GM21825 (cell line): ENCODE measurements around the gene KISS1R.

Experiments
- ATAC-seq: cut with Tn5 transposase; IDR thresholded peaks from one replicate; pipeline ENCODE4 v1.9.1; 2021; ENCODE audit warnings: mild to moderate bottlenecking, moderate library complexity; ENCODE audit not compliant: unreplicated experiment

Gene KISS1R

DNA sequence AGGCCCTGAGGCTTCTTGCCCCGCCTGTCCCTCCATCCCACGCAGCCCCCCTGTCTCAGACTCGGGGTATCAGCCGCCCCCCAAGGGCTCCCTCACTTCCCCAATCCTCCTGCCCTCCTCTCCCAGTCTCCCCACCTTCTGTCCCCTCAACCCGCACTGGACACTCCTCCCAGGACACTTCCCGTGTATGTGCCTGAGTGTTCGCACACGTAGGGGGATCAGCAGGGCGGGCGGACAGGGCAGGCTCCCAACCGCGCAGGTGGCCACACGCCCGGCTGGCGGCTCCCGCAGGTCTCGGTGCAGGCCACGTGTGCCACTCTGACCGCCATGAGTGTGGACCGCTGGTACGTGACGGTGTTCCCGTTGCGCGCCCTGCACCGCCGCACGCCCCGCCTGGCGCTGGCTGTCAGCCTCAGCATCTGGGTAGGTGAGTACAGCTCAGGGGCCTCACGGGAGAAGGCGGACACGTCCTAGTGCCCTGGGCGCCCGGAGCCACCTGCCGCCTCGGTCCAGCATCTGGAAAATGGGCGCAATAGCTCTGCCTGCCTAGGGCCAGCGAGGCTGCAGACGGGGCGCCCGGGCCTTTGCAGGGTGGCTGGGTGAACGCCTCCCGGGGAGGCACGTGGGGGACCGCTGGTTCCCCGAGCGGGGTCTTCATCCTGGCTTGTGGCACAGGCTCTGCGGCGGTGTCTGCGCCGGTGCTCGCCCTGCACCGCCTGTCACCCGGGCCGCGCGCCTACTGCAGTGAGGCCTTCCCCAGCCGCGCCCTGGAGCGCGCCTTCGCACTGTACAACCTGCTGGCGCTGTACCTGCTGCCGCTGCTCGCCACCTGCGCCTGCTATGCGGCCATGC is 2.3 kb downstream of the KISS1R start:
- ATAC-seq, result no peak

DNA sequence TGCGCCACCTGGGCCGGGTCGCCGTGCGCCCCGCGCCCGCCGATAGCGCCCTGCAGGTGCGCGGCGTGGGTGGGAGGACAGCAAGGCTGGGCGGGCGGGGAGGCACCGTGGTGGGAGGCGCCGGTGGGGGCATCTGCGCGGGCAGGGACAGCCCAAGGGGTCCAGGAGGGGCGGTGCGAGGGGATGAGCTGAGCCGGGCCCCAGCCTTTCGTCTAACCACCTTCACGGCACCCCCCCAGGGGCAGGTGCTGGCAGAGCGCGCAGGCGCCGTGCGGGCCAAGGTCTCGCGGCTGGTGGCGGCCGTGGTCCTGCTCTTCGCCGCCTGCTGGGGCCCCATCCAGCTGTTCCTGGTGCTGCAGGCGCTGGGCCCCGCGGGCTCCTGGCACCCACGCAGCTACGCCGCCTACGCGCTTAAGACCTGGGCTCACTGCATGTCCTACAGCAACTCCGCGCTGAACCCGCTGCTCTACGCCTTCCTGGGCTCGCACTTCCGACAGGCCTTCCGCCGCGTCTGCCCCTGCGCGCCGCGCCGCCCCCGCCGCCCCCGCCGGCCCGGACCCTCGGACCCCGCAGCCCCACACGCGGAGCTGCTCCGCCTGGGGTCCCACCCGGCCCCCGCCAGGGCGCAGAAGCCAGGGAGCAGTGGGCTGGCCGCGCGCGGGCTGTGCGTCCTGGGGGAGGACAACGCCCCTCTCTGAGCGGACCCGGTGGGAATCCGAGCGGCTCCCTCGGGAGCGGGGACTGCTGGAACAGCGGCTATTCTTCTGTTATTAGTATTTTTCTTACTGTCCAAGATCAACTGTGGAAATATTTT is 3.1 kb downstream of the KISS1R start:
- no peak for ATAC-seq

DNA sequence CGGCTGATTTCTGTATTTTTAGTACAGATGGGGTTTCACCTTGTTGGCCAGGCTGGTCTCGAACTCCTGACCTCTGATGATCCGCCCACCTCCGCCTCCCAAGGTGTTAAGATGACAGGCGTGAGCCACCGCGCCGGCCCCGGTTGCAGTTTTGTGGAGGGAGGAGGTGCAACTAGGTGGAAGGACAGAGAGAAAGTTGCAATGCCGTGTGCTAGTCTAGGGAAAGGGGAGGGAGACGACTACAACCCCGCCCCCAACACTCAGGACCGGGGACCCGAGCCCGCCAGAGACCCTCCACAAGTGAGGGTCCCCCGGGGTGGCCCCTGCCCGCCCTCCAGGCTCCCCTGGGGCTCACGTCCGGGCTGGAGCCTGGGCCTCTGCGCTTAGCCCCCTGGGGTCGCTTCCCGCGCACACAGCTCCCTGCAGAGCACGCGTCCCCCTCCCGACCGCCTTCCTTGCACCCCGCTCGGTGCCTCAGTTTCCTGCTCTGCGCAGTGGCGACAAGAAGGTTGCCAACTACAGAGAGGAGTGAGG is 7.5 kb downstream of the KISS1R start:
- ATAC-seq, result no peak

DNA sequence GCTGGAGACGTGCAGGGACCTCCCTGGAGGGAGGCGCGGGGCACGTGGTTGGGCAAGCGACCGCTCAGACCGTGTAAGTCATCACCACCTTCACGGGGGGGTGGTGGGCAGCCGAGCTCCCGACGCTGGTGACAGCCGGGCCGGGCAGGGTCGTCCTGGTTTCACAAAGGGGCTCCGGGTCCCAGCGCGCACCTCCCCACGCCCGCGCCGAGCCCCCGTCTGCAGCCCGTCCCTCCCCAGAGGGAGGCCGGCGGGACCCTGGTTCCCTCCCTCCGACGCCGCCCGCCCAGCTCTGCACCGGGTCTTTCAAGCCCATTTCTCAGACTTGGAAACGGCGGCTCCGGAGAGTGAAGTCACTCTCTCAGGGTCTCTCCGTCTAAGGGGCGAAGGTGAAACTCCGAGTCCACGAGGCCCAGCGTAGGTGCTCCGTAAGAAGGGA is 8.0 kb downstream of the KISS1R start:
- peak; percentile 37 for ATAC-seq

DNA sequence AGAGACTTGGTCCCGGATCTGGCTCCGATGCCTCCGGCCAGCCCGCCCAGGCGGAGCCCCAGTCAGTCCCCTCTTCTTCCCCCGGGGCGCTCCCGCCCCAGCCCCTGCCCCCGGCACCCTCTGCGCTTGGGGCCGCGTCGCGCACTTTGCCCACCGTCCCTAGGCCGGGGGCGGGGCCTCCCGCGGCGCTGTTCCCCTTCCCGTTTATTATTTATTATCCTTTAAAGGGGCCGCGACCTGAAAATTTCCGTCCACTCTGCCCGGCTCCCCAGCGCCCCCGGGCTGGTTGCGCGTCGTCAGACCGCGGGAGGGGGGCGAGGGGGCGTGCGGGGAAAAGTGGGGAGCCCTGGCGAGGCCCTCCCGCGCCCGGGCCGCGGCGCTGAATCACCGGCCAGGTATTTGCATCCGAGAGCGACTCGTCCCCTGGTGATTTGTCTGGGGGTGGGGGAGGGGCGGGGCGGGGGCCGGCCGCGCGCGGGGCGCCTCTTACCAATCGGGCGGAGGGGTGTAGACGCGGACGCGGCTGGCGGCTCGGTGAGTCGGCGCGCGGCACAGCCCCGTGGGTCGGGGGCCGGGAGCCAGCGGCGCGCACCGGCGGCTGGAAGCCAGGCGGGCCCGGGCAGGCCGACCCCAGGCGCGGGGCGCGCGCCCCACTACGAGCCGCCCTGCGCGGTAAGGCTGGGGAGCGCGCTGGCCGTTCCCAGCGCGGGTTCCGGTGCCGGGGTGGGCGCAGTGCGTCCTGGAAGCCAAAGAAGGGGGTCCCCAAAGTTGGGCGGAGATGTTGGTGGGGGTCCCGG is 8.6 kb downstream of the KISS1R start, which contains the start of gene ARID3A:
Gene ARID3A, plus strand, starts transcription at position 510 of the 797 bp plus-strand sequence. CDS start 3,494 bp downstream, outside the sequence.
- ATAC-seq, result peak; percentile 43

DNA sequence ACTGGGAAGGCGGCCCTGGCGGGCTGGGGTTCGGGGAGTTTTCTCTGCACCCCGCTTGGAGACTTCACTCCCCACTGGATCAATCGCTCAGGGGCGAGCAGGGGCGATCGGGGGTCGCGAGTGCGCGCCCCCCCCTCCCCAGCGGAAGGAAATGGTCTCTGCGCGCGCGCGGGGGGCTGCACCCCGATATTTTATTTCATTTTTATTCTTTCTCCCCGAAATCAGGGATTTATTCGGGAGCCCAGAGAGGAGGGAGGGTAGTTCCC is 9.1 kb downstream of the KISS1R start:
- ATAC-seq, result no peak

DNA sequence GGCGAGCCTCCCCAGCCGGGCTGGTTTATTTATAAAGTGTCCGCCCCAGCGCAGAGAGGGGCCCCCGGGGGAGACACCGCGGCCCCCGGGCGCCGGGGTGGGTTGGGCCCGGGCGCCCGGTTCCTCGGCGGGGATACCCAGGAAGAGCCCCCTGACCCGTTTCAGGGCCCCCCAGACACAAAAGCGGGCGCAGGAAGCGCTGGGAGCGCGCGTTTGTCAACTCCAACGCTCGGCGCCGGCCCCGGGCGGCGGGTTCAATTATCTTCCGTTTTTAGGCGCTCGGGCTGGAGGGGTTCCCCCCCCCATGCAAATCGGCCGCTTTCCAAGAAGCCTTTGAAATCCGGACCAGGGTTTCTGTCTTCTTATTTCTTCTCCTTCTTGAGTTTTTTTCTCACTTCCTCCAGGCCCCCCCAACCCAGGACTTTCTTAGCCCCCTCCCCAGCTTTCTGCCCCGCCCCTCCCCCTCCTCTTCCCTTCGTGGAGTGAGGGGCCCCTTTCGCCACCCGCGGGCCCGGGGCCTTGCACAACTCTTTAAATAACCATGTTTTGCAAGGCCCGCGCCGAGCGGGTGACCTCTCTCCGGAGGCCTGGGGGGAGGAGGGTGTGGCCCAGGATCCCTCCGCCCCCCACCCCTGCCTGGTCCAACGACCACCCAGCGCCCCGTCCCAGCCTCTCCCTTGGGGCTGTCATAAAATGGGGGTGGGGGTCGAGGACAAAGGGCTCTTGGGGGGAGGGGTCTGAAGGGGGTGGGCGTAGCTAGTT is 9.6 kb downstream of the KISS1R start:
- no peak for ATAC-seq

DNA sequence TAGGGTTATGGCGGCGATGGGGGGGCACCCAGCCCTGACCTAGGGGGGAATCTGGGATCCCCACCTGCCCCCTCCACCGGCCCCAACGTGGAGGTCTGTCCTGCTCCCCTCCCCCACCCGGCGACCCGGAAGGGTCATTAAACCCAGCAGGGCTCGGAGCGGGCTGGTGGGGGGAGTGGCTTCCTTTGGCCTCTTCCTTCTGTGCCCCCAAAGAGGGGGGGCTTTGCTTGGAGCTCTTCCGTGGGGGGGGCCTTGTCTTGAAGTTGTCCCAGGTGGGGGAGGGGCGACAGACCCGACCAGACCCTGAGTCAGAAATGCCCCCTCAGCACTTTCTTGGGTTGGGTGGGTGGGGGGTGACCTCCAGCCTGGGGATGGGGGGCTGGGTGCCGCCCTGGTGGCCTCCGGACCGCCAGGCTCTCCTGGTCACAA is 10.2 kb downstream of the KISS1R start:
- ATAC-seq, result no peak

DNA sequence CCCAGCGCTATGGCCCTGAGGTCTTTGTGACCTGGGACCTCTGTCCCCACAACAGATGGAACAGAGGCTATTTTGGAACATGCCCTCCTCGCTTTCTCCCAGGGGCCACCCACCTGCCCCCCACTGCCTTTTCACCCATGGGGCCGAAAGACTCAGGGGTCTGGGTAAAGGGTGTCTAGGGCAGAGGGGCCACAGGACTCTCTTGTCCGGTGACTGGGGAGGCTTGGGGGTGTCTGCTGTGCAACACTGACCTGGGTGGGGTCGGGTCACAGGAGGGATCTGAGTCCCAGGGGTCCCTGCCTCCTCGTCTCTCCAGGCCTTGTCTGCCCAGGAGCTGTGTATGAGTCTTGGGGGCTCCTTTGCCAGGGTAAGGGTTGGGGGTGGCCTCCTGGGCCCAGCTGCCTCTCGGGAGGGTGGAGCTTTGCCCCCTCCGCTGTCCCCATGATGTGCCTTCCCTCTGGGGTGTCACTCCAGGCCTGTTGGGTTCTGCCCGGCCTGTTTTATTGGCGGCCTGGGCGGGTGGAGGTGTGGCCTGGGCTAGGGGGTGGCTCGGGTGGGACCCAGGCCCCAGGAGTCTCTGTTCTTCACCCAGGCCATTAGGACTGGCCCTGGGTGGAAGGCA is 10.8 kb downstream of the KISS1R start:
- ATAC-seq, result no peak

DNA sequence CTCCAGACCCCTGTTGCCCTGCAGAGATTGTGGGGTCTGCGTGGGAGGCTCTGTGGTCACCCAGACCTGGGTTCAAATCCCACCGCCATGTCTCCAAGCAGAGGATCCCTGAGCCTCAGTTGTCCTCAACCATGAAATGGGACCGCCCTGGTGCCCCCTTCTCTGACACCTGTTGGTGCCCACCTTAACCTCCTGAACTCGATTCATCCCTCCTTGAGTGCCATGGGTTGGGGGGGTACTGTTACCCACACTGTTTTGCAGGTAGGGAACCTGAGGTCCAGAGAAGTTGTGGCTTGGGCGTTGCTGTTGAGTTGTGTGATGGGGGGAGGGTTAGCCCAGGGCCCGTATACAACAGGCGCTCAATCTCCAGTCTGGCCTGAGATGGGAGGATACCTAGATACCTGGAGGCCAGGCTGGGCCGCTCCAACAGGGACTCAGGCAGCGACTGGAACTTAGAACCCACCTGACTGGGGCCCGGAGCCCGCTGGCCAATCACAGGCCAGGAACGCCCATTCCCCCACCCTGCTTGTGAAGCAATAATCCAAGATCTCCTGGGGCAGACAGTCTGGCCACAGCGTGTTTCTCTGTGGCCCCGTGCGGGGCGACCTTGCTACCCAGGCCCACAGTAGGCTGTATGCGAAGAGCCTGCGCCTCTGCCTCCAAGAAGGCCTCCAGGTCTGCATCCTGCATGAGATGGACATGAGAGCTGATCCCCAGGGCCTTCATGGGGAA is 11.5 kb downstream of the KISS1R start:
- no peak for ATAC-seq

DNA sequence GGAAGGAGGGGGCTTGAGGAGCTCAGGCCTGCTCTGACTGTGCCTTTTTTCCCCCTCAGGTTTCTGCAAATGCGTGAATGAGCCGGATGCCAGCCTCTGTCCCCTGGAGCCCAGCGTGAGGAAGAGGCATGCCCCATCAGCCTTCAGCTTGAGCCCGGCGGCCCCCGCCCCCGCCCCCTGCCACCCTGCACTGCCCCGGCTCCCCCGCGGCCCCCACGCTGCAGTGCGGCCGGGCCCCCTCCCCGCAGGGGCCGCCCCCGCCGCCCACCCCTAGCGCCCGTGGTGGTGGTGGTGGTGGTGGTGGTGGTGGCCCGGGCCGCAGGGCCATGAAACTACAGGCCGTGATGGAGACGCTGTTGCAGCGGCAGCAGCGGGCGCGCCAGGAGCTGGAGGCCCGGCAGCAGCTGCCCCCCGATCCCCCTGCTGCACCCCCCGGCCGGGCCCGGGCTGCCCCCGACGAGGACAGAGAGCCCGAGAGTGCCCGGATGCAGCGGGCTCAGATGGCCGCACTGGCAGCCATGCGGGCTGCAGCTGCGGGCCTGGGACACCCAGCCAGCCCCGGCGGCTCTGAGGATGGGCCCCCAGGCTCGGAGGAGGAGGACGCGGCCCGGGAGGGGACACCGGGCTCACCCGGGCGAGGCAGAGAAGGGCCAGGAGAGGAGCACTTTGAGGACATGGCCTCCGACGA is 12.2 kb downstream of the KISS1R start:
- ATAC-seq, result no peak

DNA sequence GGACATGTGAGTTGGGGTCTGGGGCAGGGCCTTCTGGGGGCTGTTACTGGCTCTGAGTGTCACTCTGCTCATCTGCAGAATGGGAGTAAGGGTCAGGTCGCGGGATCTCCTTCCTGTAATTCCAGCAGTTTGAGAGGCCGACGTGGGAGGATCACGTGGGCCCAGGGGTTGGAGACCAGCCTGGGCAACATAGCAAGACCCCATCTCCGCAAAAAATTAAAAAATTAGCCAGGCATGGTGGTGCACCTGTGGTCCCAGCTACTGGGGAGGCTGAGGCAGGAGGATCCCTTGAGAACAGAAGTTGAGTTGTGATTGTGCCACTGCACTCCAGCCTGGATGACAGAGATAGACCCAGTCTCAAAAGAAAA is 12.7 kb downstream of the KISS1R start:
- no peak for ATAC-seq

DNA sequence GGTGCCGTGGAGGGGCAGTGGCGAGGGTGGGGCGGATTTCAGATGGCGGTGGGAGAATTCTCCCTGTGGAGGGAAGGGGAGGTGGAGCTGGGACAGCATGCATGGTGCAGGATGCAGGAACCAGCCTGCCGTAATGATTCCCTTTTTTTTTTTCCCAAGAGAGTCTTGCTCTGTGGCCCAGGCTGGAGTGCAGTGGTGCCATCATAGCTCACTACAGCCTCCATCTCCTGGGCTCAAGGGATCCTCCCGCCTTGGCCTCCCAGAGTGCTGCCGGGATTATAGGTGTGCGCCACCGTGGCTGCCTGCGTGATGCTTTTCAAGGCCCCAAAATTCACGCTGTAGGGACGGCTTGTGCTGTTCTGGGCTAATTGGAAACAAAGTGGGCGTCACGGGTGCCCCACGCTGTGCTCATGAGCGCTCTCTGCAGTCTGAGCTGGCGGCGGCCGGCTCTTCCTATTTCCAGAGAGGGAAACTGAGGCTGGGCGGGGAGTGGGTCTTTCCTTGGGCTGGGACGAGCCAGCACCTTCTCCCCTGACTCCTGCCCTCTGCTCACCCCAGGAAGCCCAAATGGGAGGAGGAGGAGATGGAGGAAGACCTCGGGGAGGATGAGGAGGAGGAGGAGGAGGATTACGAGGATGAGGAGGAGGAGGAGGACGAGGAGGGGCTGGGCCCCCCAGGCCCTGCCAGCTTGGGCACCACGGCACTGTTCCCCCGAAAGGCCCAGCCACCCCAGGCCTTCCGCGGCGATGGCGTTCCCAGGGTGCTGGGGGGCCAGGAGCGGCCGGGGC is 14.9 kb downstream of the KISS1R start:
- no peak for ATAC-seq

DNA sequence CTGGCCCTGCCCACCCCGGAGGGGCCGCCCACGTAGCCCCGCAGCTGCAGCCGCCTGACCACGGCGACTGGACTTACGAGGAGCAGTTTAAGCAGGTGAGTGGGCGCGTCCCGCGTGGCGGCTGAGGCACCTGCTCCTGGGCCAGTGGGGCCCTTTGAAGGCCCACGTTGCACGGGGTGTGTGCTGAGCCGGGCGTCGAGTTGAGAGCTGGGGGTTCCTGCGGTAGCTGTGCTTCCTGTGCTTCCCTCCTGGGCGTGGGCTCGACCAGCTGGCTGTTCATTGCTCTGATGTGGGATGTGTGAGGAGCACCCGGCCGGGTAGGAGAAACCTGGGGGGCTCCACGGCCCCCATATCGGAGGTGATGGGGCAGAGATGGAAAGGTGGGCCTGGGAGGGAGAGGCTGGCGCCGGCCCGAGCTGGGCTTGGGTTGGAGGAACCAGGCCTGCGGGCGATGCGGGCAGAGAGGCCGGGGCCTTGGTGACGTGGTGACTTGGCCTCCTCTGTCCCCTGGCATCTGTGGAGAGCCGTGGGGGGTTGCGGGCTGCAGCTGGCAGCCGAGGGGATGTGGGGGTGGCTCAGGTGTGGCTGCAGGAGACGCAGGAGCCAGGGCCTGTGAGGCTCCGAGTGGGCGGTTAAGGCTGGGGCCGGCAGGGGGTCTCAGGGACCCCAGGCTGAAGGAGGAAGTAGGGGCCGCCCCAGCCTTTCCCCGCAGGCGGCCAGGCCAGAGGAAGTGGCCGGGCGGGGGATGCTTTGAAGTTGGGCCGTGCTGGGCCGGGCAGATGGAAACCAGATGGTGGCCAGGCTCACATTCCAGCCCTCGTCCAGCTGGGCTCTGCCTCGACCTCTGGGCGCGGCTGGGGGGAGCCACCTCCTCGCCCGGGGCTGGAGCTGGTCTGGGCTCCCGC is 15.8 kb downstream of the KISS1R start:
- no peak for ATAC-seq

DNA sequence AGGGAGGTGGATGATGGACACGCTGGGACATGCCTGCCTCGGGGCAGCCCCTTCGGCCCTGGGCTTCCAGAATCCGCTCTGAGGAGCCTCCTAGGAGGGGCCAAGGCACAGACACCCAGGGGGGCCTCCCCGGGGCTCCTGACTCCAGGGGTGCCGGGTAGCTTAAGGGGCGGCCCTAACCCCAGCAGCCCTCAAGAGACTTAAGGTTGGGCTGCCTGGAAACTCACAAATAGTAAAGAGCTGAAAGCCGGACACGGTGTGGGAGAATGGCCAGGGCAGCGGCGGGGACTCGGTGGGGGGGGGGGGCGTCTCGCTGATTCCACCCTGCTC is 16.4 kb downstream of the KISS1R start:
- ATAC-seq, result no peak

DNA sequence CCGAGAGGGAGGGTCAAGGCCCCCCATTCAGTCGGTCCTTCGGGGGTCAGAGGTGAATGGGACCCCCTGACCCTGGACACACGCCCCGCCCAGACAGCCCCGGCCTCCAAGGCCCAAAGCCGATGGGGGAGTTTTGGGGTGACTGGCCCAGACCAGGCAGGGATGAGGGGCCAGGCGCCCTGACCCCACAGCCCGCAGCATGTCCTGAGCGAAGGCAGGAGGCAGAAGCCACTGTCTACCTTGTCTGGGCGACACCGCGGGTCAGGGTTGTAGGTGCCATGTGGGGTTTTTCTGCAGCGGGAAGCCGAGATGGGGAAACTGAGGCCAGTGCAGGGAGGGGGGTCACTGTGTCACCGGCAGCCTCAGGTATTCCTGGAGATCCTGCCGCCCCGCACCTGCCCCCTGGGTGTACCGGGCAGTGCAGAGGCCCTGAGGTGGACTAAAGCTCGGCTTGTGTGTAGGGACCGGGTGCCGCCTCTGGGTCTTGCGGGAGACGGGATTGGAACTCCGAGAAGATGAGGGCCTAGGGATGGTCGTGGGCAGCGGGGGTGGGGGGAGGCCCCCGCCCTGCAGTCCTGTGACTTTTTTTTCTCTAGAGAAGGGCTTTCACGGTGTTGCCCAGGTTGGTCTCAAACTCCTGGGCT is 17.2 kb downstream of the KISS1R start:
- no peak for ATAC-seq
